NCI-H1417 treated with DMSO at 0.1 percent for 48 hours (cell line): Measurements from ENCODE around the gene RFC2.
"Not testable (repeated sequence)": the region's sequence is repeated elsewhere in the genome, so short reads cannot be mapped to it uniquely, and the experiment has no call there.

Experiments
- DNase-seq: peaks from one replicate; lab custom pipeline; 2025; lab: John Stamatoyannopoulos, UW

The RFC2 gene

DNA sequence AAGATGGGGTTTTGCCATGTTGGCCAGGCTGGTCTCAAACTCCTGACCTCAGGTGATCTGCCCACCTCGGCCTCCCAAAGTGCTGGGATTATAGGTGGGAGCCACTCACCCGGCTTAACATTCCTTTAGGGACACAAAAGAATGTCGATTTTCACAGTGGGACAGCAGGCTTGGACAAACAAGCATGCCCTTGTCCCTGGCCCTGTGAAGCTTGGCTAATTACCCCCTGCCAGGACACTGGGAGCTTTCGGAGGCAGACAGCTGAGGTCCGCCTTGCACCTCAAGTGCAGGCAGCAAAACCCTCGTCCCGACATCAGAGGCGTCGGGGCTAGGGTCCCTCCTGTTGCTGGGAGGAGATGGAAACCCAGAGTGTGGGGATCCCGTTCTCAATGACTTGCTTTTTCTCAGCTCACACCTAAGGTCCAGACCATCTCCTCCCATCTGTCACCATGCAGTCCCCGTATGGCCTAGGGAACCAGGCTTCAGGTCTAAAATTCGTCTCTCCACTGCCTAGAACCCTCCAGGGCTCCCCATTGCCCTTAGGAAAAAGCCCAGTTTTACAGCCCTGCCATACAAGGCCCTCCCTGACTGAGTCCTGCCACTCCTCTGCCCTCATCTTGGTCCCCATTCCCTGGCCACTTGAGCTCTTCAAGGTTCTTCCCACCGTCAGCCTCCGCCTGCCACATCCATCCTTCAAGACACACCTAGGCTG, 28.7 kb upstream of the RFC2 start:
- DNase-seq, result no peak

DNA sequence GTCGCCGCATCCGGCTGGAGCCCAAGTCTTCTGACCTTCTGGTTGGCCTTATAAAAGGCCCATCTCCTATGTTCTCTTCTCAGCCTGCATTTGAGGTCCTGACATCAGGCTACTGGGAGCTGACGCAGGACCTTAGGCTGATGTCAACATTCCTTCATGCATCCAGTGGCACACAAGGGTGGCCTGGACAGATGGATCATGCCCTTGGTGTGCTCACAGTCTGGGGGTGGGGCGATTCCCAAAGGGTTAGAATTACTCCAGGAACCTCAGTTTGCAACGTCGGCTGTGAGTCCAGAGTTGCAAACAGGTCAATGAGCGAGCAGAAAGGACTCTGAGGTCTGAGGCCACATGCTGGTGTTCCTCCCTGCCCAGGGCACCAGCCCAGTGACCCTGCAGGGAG, 26.8 kb upstream of the RFC2 start:
- DNase-seq, result no peak

DNA sequence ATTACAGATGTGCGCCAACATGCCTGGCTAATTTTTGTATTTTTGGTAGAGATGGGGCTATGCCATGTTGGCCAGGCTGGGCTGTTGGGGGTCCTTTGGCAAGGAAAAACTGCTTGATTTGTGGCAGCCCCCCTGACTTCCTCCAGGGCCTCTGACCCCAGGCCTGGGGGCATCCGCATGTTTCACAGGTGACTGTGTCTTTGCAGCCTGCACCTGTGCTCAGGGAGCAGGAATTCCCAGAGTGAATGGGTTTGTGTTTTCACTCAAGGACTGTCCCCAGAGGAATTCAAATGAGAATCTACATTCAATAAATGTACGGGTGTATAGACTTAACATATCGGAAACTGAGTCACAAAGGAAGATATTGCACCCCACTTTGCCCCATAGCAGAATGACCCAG, 23.4 kb upstream of the RFC2 start:
- no peak for DNase-seq

DNA sequence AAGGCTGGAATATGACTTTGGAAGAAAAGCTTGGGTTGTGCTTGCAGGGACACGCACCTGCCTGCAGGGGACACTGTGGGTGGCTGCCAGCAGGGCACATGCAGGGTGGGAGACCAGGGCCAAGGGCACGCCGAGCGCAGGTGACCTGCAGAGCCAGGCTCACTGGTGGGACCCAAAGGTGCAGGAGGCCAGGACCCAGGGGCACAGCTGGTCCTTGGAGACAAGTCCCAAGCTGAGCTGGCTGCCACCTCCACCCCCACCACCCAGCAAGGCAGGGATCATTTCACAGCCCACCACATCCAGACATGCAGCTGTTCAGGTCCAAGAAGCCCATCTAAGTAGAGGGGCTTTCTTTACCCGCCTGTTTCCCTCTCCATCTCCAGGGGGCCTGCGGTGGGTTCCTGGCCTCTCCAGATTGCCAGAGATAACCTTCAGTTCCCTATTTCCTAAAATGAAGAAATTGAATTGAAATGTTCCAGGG, 21.2 kb upstream of the RFC2 start:
- DNase-seq, result no peak

DNA sequence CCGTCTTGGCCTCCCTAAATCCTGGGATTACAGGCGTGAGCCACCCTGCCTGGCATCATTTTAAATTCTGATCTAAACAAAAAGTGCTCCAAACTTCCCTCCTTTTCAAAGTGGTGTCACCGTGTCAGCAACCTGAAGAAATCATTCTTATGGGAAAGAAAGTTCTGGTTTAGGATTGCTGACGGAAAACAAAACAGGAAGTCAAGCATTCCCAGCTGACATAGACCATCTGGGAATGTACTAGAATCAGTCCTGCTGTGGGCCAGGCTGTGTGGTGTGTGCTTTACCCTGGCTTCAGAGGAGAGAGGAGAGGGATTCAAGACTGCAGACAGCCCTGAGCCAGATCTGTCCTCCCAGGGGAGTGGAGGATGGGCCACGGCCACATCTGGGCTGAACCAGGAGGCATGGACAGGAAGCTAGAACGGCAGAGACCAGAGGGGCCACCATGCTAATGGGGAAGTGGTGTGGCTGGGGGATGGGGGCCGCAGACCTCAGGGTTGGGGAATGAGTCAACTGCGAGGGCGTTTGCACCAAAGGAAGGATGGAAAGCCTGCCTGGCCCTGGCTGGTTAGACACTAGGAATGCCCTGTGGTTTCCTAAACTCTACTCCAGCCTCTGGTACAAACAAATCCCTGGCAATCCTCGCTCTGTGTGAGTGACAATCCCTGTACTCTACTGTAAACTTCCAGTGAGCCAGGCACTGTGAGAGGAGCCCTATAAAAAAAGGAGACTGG, 18.3 kb upstream of the RFC2 start:
- DNase-seq, result no peak

DNA sequence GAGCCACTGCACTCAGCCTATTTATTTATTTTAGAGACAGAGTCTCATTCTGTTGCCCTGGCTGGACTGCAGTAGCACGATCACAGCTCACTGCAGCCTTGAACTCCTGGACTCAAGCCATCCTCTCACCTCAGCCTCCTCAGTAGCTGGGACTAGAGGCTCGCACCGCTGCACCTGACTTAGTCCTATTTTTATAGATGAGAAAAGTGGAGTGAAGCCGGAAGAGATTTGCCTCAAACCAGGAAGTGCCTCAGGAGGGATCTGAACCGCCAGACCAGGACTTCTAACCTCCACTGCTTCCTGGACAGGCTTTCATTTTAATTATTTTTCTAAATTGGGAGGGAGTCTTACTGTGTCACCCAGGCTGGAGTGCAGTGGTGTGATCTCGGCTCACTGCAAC, 17.5 kb upstream of the RFC2 start:
- DNase-seq, result no peak

DNA sequence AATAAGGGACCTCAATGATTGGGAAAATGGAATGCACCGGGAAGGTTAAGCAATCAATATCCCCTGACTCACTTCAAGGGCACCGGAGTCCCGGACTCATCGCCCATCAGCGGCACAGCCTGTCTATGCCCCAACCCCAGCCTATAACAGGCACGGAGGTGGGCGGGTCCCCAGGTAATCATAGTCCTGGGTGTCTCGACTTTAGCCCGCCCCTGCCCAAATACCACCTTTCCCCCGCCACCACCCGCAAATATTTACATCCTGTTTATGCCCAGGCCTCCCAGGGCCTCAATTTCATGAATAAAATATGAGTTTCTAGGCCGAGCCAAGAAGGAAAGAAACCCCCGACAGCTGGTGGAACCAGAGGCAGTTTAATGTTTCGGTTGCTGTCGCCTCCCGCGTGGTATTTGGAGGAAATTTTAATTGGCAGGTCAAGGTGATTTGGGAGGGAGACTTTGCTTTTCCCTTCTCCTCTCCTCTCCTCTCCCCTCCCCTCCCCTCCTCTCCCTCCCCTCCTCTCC, 15.6 kb upstream of the RFC2 start:
- DNase-seq, result peak; percentile 22

DNA sequence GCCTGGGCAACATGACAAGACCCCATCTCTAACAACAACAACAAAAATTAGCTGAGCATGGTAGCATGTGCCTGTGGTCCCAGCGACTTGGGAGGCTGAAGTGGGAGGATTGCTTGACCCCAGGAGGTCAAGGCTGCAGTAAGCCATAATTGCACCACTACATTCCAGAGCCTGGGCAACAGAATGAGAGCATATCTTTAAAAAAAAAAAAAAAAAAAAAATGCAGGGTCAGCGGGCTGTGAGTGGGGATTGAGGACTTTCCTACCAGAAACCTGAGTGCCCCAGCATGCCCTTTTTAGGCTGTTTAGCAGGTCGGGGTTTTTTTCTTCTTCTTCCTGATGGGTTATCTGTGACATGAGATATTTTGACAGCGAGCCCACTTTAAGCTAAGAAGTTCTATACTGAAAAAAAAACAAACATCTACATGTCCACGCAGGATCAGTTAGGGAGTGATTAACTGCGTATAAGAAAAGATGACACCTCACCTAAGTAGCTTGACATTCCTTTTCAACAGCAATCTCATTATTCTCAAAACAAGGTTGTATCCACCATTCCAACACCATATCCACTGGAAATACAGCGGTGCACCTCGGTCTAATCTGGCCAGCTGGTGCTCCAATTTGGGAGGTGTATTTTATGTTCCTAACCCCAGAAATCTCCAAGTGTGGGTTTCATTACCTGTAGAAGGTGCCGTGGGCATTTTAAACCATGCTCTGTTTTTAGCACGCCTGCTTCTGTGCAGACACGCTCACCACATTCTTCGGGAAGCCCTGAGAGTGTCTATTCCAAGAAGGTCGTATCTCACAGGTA, 13.8 kb upstream of the RFC2 start:
- no peak for DNase-seq

DNA sequence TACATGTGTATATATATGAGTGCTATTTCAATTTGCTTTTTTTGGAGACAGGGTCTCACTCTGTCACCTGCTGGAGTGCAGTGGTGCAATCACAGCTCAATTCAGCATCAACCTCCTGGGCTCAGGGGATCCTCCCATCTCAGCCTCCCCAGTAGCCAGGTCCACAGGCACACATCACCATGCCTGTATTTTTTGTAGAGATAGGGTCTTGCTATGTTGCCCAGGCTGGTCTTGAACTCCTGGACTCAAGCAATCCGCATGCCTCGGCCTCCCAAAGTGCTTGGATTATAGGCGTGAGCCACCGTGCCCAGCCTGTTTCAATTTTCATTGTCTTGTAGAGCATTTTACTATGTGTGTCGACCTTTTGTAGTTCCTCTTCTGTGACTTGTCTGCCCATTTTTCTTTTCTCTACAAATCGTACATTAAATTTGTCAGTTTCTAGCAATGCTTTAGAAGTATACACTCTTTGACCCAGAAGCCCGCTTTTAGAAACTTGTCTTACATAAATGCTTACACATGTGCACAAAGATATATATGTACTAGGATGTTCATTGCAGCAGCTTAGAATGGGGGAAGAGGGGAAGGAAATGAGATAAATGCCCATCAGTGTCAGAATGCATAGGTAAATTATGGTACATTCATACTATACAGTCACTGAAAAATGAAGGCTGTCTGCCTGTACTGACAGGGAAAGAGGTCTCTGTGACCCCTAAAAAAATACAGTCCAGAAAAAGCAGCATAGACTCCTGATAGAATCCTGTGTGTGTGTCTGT, 12.2 kb upstream of the RFC2 start:
- no peak for DNase-seq

DNA sequence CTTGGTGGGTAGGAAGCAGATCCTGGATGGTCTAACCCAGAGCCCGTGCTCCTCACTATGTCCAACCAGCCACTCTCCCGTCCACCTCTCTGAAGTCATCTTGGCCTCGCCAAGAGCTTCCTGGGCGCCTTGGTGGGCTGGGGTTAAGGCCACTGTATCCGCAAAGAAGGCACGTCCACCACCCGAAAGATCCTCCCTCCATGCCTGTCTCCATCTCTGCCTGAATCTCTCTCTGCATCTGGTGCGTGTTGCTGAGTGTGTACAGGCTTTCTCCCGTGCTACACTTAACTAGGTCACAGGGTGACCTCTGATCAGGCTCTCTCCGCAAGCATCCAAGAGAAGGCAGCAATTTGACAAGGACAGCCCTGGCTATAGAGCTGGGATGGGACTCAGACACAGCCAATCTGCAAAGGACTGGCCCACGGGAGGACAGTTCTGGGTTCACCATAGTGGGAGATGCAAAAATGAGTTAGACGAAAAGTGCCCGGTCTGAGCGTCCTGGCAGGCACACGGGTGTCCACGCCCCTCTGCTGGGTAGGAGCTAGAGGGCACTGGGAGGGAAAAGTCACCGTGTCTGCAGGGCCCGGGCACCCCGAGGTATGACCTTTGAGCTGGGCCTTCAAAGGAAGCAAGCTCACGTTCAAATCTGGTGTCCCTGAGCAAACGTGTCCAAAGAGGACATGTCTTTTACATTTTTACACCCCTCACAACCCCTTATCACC, 9.4 kb upstream of the RFC2 start:
- no peak for DNase-seq

DNA sequence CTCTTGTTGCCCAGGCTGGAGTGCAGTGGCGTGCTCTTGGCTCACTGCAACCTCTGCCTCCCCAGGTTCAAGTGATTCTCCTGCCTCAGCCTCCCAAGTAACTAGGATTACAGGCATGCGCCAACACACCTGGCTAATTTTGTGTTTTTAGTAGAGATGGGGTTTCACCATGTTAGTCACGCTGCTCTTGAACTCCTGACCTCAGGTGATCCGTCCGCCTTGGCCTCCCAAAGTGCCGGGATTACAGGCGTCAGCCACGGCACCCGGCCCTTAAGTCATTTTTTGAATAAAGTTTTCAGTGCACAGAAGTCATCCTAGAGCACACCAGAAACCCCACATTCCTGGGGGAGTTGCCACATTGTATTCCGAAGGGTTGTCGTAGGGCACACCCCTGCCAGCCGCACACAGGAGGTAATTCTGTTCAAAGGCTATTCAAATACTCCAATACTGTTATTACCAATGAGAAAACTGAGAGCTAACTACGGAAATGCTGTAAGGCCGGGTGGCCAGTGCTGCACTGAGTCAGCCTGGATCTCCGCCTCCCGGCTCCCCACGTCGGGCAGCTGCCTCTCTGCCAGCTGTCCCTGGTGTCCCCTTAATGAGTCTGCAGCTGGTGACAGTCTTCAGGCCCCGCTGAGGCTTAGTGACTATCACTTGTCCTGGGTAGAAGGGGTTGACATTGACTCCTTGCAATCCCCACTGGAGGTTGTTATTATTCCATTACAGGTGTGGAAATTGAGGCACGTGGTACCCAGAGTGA, 8.6 kb upstream of the RFC2 start:
- no peak for DNase-seq

DNA sequence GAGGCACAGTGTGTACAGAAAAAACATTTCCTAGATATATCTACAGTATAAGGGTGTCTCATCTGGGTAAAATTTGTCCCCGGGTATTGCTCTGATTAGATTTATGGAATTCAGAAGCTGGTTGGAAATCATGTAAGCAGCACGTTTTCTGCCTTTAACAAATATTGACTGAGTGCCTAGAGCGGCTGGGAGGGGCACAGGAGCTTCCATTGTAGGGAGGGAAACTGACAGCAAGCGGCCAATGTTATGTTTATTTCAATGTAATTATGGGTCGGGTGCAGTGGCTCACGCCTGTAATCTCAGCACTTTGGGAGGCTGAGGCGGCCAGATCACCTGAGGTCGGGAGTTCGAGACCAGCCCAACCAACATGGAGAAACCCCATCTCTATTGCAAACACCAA, 4.4 kb upstream of the RFC2 start:
- DNase-seq, result peak; percentile 10

DNA sequence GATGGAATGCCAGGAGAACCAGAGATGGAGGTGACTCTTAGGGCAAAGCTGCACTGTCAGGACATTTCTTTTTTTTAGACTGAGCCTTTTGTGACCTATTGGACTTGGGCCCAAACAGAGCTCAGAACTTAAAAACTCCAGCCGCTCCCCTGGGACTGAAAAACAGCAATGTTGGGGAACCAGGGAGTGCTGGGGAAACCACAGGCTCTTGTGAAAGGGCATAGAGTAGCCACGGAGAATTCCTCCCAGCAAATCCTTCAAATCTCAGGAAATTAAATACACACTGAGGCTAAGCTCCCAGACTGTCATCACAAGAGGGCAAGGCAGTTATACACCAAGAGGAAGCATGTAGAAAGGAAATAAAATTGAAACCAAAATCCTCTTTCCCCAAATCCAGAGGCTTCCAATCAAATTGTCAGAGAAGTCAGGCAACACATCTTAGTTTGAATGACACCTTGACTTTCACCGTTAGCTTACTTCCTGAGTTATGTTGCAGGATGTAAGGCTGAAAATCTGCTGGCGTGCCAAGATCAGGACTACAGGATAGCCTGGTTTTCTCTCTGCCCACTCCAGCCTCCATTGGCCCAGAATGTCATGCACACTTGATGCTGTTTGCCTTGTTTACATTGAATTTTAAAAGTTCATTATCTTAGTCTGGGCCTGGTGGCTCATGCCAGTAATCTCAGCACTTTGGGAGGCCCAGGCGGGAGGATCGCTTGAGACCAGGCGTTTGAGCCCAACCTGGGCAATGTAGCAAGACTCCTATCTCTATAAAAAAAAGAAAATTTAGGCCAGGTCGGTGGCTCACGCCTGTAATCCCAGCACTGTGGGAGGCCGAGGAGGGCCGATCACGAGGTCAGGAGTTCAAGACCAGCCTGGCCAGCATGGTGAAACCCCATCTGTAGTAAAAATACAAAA, 2.6 kb upstream of the RFC2 start:
- DNase-seq, result no peak

DNA sequence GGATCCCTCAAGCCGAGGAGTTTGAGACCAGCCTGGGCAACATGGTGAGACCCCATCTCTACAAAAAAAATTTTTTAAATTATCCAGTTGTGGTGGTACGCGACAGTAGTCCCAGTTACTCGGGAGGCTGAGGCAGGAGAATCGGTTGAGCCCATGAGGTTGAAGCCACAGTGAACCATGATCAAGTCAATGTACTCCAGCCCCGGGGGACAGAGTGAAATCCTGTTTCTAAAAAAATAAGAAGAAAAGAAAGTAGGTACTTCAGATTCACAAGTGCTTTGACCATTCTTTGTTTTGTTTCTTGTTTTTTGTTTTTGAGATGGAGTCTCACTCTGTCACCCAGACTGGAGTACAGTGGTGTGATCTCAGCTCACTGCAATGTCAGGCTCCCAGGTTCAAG, 1.3 kb upstream of the RFC2 start:
- not testable (repeated sequence) for DNase-seq

DNA sequence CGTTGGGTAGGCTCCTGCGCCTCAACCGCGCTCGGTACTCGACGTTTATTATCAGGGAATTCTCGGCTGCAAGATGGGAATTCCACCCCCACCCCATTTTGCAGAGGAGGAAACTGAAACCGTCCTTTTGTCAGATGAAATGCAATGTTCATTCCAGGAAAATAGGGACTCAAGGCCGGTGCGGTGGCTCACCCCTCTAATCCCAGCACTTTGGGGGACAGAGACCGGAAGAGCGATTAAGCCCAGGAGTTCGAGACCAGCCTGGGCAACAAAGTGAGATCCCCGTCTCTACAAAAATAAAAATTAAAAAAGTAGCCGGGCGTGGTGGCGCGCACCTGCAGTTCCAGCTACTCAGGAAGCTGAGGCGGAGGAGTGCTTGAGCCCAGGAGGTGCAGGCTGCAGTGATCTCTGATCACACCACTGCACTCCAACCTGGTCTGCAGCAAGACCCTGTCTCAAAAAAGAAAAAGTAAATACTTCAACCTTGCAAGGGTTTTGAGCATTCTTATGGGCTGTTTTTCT, 720 bp upstream of the RFC2 start:
- no peak for DNase-seq

DNA sequence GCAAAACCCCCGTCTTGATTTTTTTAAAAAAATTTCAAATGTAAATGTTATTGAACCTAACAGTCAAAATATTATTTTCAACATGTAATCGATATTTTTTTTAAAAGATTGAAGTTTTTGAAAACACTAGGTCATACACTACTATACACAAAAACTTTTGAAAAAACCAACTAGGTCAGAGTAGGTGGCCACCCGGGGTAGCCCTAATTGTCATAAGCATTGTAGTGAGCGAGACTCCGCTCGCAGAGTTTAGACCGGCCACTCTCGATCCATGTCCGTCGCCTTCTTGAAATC, 417 bp downstream of the RFC2 start:
- no peak for DNase-seq

DNA sequence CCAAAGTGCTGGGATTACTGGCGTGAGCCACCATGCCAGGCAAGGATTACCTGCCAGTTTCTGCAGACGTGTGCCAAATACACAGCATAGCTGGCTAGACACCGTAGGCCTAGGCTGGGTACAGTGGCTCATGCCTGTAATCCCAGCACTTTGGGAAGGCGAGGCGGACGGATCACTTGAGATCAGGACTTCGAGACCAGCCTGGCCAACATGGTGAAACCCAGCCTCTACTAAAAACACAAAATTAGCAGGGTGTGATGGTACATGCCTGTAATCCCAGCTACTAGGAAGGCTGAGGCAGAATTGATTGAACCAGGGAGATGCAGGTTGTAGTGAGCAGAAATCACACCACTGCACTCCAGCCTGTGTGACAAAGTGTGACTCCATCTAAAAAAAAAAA, 868 bp downstream of the RFC2 start:
- DNase-seq, result no peak

DNA sequence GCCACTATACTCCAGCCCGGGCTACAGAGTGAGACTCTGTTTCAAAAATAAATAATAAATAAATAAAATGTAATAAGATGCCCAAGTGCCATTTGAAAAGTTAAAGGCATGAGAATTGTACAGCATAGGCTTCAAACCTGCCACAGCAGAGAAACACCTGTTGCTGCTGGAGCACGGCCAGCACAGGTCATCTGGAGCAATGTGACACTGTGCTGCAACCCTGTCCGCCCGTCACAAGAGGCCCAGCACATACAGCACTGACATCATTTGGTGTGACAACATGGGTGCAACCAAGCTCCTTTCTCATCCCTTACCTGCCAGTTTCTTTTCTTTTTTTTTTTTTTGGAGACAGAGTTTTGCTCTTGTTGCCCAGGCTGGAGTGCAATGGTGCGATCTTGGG, 1.3 kb downstream of the RFC2 start:
- DNase-seq, result no peak

DNA sequence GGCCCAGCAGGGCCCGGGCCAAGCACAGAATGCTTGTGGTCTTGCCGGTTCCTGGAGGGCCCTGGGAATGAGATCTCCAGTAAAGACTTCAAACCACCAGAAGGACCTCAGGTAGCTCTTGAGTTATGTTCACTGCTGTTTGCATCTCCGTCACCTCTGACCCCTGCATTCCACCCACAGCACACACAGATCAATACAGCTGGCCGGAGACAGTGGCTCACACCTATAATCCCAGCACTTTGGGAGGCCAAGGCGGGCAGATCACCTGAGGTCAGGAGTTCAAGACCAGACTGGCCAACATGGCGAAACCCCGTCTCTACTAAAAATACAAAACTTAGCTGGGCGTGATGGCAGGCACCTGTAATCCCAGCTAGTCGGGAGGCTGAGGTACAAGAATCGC, 5.1 kb downstream of the RFC2 start:
- DNase-seq, result not testable (repeated sequence)
